HG03378 (cell line): ENCODE data around the gene CCSER1.

Experiments used
- ATAC-seq: cut with Tn5 transposase; IDR thresholded peaks from one replicate; pipeline ENCODE4 v1.9.1; 2021; ENCODE audit warnings: mild to moderate bottlenecking, moderate library complexity; ENCODE audit not compliant: unreplicated experiment

Gene CCSER1

GRCh38 chr4:90189178-90189577 is 62.0 kb downstream of the CCSER1 start:
- no peak for ATAC-seq

DNA sequence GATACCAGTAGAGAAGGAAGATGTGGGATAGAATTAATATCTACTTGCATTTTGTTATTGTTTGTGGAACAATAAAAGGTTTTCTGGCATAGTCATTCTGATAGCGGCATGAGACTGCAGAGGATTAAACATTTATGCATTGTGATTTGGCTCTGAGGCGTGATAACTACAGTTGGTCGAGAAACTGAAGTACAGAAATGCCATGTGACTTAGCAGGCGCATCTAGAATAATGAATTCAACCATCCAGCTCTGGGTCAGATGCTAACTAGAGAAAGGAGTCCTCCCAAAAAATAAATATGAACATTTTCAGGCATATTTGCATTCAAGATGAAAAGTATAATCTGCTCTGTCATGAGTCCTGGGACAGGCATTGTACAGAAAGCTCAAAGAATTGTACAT is 62.8 kb downstream of the CCSER1 start:
- ATAC-seq, result no peak

DNA sequence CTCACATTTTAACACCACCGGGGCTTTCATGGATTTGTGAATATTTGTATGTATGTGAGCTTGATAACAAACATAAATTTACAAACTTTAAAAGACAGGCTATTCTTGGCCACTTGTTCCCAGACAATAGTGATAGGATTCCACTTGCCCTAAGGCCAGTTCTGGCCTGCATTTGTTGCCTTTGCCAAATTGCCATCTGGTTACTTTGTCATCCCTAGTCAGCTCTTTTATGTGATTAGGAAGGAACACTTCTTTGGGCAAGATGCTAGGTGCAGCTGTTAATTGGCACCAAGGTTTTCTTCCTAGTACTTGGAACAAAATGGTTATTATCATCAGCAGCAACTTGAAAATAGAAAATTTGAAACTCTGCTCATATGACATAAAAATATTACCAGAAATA is 63.3 kb downstream of the CCSER1 start:
- ATAC-seq, result no peak

GRCh38 chr4:90198086-90198847 is 71.1 kb downstream of the CCSER1 start:
- no peak for ATAC-seq

GRCh38 chr4:90207887-90208454 is 80.8 kb downstream of the CCSER1 start:
- no peak for ATAC-seq

- ATAC-seq, result no peak
Observed at GRCh38 chr4:90209922-90210321, 82.7 kb downstream of the CCSER1 start.

DNA sequence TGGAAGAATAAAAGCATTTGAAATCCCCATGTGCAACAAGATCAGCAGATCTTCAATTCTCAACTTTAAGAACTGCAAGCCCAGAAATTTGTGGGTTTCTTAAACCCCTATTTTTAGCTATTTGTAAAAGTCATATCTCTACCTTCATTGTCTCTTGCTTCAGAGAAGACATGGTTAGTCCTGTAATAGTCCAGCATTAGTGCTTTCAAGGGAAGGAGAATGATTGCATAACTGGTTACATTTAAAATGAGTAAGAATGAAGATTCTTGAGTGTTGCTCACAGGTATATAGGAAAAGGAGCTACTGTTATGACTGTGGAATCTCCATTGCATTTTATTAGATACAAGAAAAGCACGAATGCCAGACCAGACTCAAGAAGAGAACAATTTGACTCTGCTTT is 84.0 kb downstream of the CCSER1 start:
- no peak for ATAC-seq

- ATAC-seq, result peak; percentile 61
Observed at GRCh38 chr4:90215286-90215685, 88.1 kb downstream of the CCSER1 start.

- ATAC-seq, result no peak
Observed at GRCh38 chr4:90219822-90220221, 92.6 kb downstream of the CCSER1 start.

DNA sequence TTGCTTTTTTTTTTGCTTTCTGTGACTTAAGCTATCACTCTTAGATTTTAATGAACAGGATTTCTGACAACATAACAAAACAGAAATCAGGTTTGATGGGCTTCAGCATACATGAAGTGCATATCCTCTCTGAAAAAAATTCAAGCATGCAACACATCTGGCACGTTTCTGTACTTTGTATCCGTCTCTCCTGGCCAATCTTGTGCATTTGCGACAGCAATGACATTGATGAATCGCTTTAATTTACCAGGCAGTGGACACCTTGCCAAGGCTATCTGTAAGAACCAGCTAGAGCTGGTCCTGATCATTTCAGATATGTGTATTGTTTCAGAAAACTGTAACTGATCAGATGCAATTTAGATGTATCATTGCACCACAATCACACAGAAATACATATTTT is 93.3 kb downstream of the CCSER1 start:
- no peak for ATAC-seq

DNA sequence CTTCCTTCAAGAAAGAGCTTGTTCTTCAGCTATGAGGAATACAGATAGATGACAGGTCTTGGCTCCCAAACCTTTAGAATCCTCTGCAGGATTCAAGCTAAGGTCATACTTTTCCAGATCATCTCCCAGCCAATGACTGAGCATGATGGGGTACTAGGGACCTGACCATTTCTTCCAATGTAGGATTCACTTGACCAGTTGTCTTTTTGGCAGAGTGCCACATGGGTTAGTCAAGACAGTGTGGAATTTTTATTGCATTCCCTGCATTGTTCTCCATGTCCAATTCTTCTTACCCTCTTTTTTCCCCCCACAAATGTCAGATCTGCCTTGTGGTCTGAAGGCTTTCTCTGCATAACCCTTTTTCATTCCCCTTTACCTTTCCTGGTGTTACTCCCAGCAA is 99.5 kb downstream of the CCSER1 start:
- no peak for ATAC-seq

DNA sequence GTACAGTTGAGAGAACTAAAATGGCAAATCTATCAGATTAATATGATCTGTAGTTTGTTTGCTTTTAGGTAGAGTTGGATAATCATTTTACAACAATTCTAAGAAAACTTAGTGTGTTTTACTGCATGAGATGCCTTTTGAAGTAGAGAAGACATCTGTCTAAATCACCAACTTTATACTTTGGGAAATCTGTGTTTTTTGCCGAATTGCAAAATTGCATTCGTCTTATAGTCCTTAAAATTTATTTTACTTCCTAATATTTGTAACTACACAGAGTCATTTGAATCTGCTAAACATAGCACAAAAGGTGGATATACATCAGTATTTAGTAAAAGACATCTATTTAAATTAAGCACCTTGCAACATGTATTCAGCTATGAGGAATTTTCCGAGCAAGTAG is 100.0 kb downstream of the CCSER1 start:
- no peak for ATAC-seq

- ATAC-seq, result no peak
Observed at GRCh38 chr4:90234916-90235547, 107.8 kb downstream of the CCSER1 start.

GRCh38 chr4:90237751-90238530 is 110.7 kb downstream of the CCSER1 start:
- no peak for ATAC-seq

- no peak for ATAC-seq
Observed at GRCh38 chr4:90240333-90240732, 113.1 kb downstream of the CCSER1 start.

DNA sequence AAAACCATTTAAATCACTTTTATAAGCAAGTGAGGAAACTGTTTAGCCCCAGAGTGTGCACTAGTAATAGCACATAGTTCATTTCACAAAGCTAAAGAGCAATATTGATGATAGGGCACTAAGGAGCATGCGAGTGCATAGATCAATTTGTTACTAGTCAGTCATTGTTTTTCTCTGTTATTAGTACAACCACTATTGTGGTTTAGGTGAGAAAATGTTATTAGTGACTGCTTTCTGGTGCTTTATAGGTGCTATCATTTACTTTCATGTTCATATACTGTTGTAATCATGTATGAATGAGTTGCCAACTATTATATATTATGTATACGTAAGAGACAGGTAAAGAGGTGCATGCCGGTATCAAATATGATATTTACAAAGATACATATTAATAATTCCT is 113.8 kb downstream of the CCSER1 start:
- no peak for ATAC-seq

- ATAC-seq, result no peak
Observed at GRCh38 chr4:90245837-90246236, 118.6 kb downstream of the CCSER1 start.

DNA sequence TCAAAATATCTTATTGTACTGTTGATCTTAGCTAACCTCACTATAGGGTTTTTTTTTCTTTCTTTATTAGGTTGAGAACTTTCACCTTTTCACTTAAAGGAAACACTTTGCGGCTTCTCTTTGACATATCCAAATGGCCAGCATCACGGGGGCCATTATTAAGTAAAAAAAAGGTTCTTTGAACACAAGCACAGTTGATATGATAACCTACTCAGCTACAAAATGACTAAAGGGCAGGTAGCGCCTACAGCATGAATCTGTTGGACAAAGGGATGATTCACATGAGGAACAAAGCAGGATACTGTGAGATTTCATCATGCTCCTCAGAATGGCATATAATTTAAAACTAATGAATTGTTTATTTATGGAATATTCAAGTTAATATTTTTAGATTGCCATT is 119.6 kb downstream of the CCSER1 start:
- no peak for ATAC-seq

DNA sequence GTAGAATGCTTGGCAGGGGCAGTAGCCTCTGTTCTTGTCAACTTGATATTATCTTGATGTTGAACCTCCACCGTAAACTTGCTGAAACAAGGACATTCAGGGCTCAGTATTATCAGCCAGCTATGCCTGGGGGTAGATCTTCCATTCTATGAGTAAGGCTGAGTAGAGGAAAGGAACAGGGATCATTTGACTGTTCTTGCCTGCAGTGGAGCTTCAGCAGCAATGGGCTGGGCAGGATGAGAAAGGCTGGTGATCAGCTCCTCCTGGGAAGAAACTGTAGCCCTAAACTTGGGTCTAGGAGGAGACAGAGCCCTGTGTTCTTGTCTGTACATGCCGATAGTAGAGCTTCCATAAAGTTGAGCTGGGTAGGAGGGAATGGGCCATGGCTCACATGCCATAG is 127.2 kb downstream of the CCSER1 start:
- no peak for ATAC-seq

DNA sequence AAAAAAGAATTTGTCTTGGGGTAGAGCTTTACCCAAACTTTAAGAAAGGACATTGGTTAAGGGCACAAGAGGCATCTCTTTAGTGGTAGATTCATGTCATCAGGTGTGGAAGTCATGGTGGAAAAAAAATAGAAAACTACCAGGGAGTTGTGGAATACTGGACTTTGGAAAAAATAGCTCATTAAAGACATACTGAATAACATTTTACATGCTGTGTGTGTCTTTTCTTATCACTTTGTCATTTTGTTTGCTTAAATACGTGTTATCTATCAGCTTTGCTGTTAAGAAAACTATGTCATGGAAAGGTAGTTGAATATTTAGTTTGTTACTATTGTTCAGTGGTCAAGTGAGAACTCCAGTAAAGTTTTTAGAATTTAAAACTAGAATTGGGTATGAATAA is 147.0 kb downstream of the CCSER1 start:
- no peak for ATAC-seq

GRCh38 chr4:90280954-90281353 is 153.8 kb downstream of the CCSER1 start:
- ATAC-seq, result no peak
